GM12878 (cell line): ENCODE measurements around the gene RBBP8NL.

Experiments
- BACH1 ChIP-seq: fragments of 450-650 bp; IDR thresholded peaks from 2 replicates; pipeline ENCODE4 v1.6.1; 2017; ENCODE audit warnings: mild to moderate bottlenecking, borderline replicate concordance
- CBX5 ChIP-seq: sonication (generic); IDR thresholded peaks from 2 replicates; pipeline ENCODE4 v1.6.1; 2016; ENCODE audit warnings: low read depth, moderate library complexity, mild to moderate bottlenecking, inconsistent platforms
- JUND ChIP-seq: IDR thresholded peaks from 2 replicates; pipeline ENCODE4 v1.6.1; 2012; ENCODE audit warnings: low read depth, mild to moderate bottlenecking, low read length, improper control_type of control experiment, moderate library complexity
- KDM1A ChIP-seq: fragments of 200-600 bp; sonication (generic); IDR thresholded peaks from 2 replicates; pipeline ENCODE4 v1.6.1; 2016; ENCODE audit warnings: borderline replicate concordance
- POLR2A ChIP-seq: IDR thresholded peaks from 2 replicates; pipeline ENCODE4 v1.6.1; 2011; ENCODE audit warnings: low read depth, mild to moderate bottlenecking, low read length
- POLR2AphosphoS5 ChIP-seq: IDR thresholded peaks from 2 replicates; pipeline ENCODE4 v1.6.1; 2011; ENCODE audit warnings: mild to moderate bottlenecking, low read length, inconsistent platforms
- TAF1 ChIP-seq: IDR thresholded peaks from 2 replicates; pipeline ENCODE4 v1.6.1; 2011; ENCODE audit warnings: mild to moderate bottlenecking, low read depth, low read length, borderline replicate concordance
- ZNF274 ChIP-seq: IDR thresholded peaks from one replicate; pipeline ENCODE4 v1.8.0; 2011; ENCODE audit not compliant: insufficient read length, insufficient read depth
- TF ChIP-seq, protein P1 (sequence below), 3 experiments: IDR thresholded peaks in 2 of 3; conservative IDR thresholded peaks in 1 of 3; 2 replicates each; pipeline ENCODE4 v1.5.1; 2011; ENCODE audit warnings: low read depth in 3 of 3, low read length in 3 of 3, mild to moderate bottlenecking in 3 of 3, control low read depth in 2 of 3, moderate library complexity in 2 of 3, inconsistent platforms in 1 of 3, mixed read lengths in 1 of 3; ENCODE audit not compliant: control insufficient read depth in 2 of 3, insufficient read depth in 1 of 3; ENCODE audit errors: extremely low read depth in 1 of 3

DNA sequence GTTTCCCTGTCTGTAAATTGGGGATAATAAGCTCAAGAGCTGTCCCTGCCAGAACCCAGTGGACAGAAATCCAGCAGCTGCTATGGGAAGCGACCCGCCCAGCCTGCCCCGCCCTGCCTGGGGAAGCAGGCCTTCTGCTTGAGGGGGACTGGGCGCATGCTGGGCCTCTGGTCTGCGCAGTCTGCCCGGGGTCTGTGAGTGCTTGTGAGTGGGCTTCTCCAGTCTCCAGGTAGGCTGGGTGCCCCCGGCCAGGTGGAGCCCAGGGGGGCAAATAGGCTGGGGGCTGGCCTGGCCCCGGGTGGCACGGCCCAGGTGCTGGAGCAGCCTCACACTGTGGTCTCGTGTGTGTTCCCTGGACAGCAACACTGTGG lies 648 bp upstream of the RBBP8NL start:
- TF ChIP-seq ZNF274 (no peak), KDM1A (no peak), CBX5 (no peak), TAF1 (no peak), POLR2AphosphoS5 (no peak), JUND (no peak), POLR2A (no peak), BACH1 (no peak)
- TF ChIP-seq, protein P1, sequence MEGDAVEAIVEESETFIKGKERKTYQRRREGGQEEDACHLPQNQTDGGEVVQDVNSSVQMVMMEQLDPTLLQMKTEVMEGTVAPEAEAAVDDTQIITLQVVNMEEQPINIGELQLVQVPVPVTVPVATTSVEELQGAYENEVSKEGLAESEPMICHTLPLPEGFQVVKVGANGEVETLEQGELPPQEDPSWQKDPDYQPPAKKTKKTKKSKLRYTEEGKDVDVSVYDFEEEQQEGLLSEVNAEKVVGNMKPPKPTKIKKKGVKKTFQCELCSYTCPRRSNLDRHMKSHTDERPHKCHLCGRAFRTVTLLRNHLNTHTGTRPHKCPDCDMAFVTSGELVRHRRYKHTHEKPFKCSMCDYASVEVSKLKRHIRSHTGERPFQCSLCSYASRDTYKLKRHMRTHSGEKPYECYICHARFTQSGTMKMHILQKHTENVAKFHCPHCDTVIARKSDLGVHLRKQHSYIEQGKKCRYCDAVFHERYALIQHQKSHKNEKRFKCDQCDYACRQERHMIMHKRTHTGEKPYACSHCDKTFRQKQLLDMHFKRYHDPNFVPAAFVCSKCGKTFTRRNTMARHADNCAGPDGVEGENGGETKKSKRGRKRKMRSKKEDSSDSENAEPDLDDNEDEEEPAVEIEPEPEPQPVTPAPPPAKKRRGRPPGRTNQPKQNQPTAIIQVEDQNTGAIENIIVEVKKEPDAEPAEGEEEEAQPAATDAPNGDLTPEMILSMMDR (IDR thresholded peaks at IDR 0.05 in 2 of 3, conservative IDR thresholded peaks at IDR 0.05 in 1 of 3; ENCODE audit: control insufficient read depth in 2 of 3, extremely low read depth in 1 of 3, insufficient read depth in 1 of 3, low read depth in 3 of 3, low read length in 3 of 3), result no peak
